Measurements from ENCODE around the gene SOX6.
"Not testable (repeated sequence)": the region's sequence is repeated elsewhere in the genome, so short reads cannot be mapped to it uniquely, and the experiment has no call there.

DNA sequence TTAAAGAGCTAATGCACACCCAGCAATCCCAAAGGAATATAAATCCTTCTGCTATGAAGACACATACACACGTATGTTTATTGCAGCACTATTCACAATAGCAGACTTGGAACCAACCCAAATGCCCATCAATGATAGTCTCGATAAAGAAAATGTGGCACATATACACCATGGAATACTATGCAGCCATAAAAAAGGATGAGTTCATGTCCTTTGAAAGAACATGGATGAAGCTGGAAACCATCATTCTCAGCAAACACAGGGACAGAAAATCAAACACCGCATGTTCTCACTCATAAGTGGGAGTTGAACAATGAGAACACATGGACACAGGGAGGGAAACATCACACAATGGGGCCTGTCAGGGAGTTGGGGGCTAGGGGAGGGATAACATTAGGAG, 19.3 kb upstream of the SOX6 start:
- TF ChIP-seq POLR2A (IDR thresholded peaks at IDR 0.05): not testable (repeated sequence)
- TF ChIP-seq, protein P1, sequence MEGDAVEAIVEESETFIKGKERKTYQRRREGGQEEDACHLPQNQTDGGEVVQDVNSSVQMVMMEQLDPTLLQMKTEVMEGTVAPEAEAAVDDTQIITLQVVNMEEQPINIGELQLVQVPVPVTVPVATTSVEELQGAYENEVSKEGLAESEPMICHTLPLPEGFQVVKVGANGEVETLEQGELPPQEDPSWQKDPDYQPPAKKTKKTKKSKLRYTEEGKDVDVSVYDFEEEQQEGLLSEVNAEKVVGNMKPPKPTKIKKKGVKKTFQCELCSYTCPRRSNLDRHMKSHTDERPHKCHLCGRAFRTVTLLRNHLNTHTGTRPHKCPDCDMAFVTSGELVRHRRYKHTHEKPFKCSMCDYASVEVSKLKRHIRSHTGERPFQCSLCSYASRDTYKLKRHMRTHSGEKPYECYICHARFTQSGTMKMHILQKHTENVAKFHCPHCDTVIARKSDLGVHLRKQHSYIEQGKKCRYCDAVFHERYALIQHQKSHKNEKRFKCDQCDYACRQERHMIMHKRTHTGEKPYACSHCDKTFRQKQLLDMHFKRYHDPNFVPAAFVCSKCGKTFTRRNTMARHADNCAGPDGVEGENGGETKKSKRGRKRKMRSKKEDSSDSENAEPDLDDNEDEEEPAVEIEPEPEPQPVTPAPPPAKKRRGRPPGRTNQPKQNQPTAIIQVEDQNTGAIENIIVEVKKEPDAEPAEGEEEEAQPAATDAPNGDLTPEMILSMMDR (IDR thresholded peaks at IDR 0.05): not testable (repeated sequence)
